HL-60 (cell line): ENCODE results near the gene RMDN2.

Source experiments
- DNase-seq, 2 experiments: peaks; one replicate each; pipeline ENCODE4 v3.0.0-alpha.2; 2010 to 2020; ENCODE audit warnings: low read depth in 1 of 2, low spot score in 1 of 2
- H3K27ac ChIP-seq: fragments of 250-450 bp; sonication (Bioruptor Pico); replicated peaks from 2 replicates; pipeline ENCODE4 v1.5.1; 2020; ENCODE audit warnings: mild to moderate bottlenecking, moderate library complexity
- H3K27me3 ChIP-seq: fragments of 250-450 bp; sonication (Bioruptor Pico); 2 replicates; pipeline ENCODE4 v1.5.1; 2021; ENCODE audit warnings: mild to moderate bottlenecking, moderate library complexity; ENCODE audit not compliant: insufficient read depth, poor library complexity, severe bottlenecking
- H3K4me3 ChIP-seq: replicated peaks from 2 replicates; pipeline ENCODE4 v1.5.1; 2011; ENCODE audit warnings: mild to moderate bottlenecking, control low read depth, low read length; ENCODE audit not compliant: insufficient read depth
- CTCF ChIP-seq: IDR thresholded peaks from one replicate; pipeline ENCODE4 v1.5.1; 2011; ENCODE audit warnings: low read length, control low read depth, inconsistent platforms; ENCODE audit not compliant: insufficient read depth
- GABPA ChIP-seq: IDR thresholded peaks from 2 replicates; pipeline ENCODE4 v1.6.1; 2012; ENCODE audit warnings: low read depth
- POLR2AphosphoS5 ChIP-seq: IDR thresholded peaks from 2 replicates; pipeline ENCODE4 v1.6.1; 2012; ENCODE audit warnings: low read depth
- REST ChIP-seq: IDR thresholded peaks from 2 replicates; pipeline ENCODE4 v1.6.1; 2012; ENCODE audit warnings: low read depth; ENCODE audit not compliant: insufficient replicate concordance
- SPI1 ChIP-seq: IDR thresholded peaks from 2 replicates; pipeline ENCODE4 v1.6.1; 2012; ENCODE audit warnings: low read depth, mild to moderate bottlenecking, borderline replicate concordance

Gene RMDN2

GRCh38 chr2:37975808-37976207, 50.7 kb downstream of the RMDN2 start:
- TF ChIP-seq CTCF, result no peak
- no peak for TF ChIP-seq SPI1
- no peak for TF ChIP-seq GABPA
- no peak for TF ChIP-seq POLR2AphosphoS5
- no peak for TF ChIP-seq REST
- H3K27ac ChIP-seq, result no peak overlapping the region
- no peak for DNase-seq
- H3K27me3 ChIP-seq, result no peaks in the 10 kb centered on the region
- H3K4me3 ChIP-seq, result no peak overlapping the region

GRCh38 chr2:37976411-37976810, 51.3 kb downstream of the RMDN2 start:
- DNase-seq, result no peak
- H3K27ac ChIP-seq, result no peak overlapping the region
- no peaks in the 10 kb centered on the region for H3K27me3 ChIP-seq
- H3K4me3 ChIP-seq, result no peak overlapping the region
- TF ChIP-seq SPI1 (no peak), CTCF (no peak), POLR2AphosphoS5 (no peak), GABPA (no peak), REST (no peak)

GRCh38 chr2:37982147-37982582, 57.1 kb downstream of the RMDN2 start:
- Histone ChIP-seq H3K27me3 (no peaks in the 10 kb centered on the region), H3K27ac (no peak overlapping the region), H3K4me3 (no peak overlapping the region)
- DNase-seq, result peak; percentile 10 to 61
- TF ChIP-seq REST, result no peak
- TF ChIP-seq POLR2AphosphoS5, result no peak
- peak; percentile 67; the same call in 1 of the 2 replicates for TF ChIP-seq SPI1
- TF ChIP-seq CTCF, result peak; percentile 48
